Measurements from ENCODE around the gene MYO5B. TPM values are rescaled to one million over a fixed set of nuclear protein-coding genes. Genes with fewer than 3 reads are reported as not detected.
"Not testable (repeated sequence)": the region's sequence is repeated elsewhere in the genome, so short reads cannot be mapped to it uniquely, and the experiment has no call there.

The MYO5B gene
- polyA plus RNA-seq, 2 donors: 35.3 to 38.5 TPM

DNA sequence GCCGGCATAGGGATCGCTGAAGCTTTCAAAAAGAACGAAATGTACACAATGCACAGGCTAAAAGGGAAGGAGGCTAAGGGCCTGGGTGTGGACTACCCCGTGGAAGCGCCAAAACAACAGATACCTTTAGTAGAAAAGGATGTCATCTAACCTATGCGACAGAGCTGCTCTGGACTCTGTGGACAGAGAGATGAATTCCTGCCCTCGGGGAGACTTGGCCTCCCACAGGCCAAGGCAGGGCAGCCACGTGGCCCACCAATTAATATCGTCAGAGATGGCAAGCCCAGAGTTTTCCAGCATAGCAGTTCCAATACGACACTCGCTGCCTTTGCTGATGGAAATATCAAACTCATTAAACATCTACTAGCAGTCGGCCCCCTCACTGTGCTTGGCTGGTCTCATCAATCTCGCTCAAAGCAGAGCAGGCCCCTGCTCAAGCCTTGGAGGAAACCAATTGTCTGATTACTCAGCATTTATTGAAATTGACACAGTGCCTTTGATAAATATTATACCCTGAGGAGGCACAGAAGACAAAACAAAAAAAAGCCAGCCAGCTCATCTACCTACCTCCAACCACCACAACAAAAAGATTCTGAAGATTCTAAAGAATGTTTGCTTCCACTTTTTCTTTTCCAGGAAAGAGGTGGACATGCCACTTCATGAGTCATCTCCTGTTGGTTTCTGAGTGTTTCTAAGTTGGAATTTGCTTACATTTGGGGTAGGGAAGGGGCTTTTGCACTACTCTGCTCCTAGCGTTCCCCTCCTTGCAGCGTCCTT, 302.6 kb downstream of the MYO5B start:
- no peaks in the 10 kb centered on the region for H3K9me3 ChIP-seq (ENCODE audit: control insufficient read depth in 2 of 2, insufficient read depth in 1 of 2, low read depth in 1 of 2, low read length in 1 of 2)
- WGBS, 2 donors: 64 to 72% methylated on average over 15 of the region's 15 CpGs

DNA sequence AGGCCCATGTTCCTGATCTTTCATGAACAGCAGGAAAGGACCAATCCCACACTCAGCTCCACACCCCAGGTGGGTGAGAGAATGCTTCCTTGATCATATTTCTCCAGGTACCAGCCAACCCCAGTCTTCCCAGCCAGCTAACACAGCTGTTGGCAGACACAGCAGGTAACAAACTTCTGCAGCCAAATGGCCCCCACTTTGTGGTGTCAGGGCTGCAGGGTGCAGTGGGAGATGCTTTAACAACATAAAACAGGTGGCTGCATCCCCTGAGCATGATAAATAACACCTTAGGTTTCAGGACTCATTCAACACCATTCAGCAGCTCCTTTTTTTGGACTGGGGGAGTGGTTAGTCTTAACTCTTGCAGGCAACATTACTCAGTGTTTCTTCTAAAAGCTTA, 304.9 kb downstream of the MYO5B start:
- Histone ChIP-seq H3K4me1 (ENCODE audit: control insufficient read depth in 2 of 2, insufficient read depth in 2 of 2, low read length in 1 of 2) (peaks cover 0 to 4% of the 10 kb centered on the region in 2 donors), H3K27me3 (ENCODE audit: control insufficient read depth in 1 of 2, insufficient read depth in 2 of 2, low read length in 2 of 2) (no peaks in the 10 kb centered on the region), H3K27ac (ENCODE audit: low read depth in 2 of 2, low read length in 1 of 2) (no peak overlapping the region), H3K36me3 (ENCODE audit: control insufficient read depth in 2 of 2, insufficient read depth in 2 of 2, low read length in 1 of 2) (peaks cover 0 to 7% of the 10 kb centered on the region in 2 donors), H3K4me3 (ENCODE audit: low read depth in 1 of 2, low read length in 2 of 2) (no peak overlapping the region), H3K9me3 (ENCODE audit: control insufficient read depth in 2 of 2, insufficient read depth in 1 of 2, low read depth in 1 of 2, low read length in 1 of 2) (no peaks in the 10 kb centered on the region)

More for the DNA sequence above, 302.6 kb downstream of the MYO5B start:
- Histone ChIP-seq H3K27me3 (ENCODE audit: control insufficient read depth in 1 of 2, insufficient read depth in 2 of 2, low read length in 2 of 2) (no peaks in the 10 kb centered on the region), H3K27ac (ENCODE audit: low read depth in 2 of 2, low read length in 1 of 2) (no peak overlapping the region), H3K36me3 (ENCODE audit: control insufficient read depth in 2 of 2, insufficient read depth in 2 of 2, low read length in 1 of 2) (peaks cover 0 to 7% of the 10 kb centered on the region in 2 donors), H3K4me1 (ENCODE audit: control insufficient read depth in 2 of 2, insufficient read depth in 2 of 2, low read length in 1 of 2) (peaks cover 0 to 4% of the 10 kb centered on the region in 2 donors), H3K4me3 (ENCODE audit: low read depth in 1 of 2, low read length in 2 of 2) (no peak overlapping the region)

DNA sequence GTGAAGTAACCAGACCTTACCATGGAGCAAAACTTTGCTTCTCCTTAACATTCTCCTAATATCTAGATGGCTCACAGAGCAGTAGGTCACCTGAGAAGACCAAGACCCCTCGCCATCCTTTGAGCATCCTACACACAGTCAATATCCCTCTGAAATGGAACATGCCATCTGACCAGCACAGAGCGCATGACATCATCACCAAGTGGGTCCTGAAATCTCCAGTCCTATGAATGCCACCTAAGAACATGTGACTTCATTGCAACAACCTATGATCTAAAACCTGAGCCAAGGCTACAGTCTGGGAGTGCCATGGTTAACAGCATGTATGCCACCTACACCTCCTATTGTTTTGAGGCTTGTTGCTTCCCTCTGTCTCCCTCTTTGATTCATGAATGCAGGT, 305.4 kb downstream of the MYO5B start:
- not testable (repeated sequence) for H3K36me3 ChIP-seq (ENCODE audit: control insufficient read depth in 2 of 2, insufficient read depth in 2 of 2, low read length in 1 of 2); H3K4me1 ChIP-seq (ENCODE audit: control insufficient read depth in 2 of 2, insufficient read depth in 2 of 2, low read length in 1 of 2); H3K27me3 ChIP-seq (ENCODE audit: control insufficient read depth in 1 of 2, insufficient read depth in 2 of 2, low read length in 2 of 2); H3K9me3 ChIP-seq (ENCODE audit: control insufficient read depth in 2 of 2, insufficient read depth in 1 of 2, low read depth in 1 of 2, low read length in 1 of 2); H3K27ac ChIP-seq (ENCODE audit: low read depth in 2 of 2, low read length in 1 of 2); H3K4me3 ChIP-seq (ENCODE audit: low read depth in 1 of 2, low read length in 2 of 2)
- WGBS, 2 donors: 44 to 61% methylated on average over 2 of the region's 2 CpGs

DNA sequence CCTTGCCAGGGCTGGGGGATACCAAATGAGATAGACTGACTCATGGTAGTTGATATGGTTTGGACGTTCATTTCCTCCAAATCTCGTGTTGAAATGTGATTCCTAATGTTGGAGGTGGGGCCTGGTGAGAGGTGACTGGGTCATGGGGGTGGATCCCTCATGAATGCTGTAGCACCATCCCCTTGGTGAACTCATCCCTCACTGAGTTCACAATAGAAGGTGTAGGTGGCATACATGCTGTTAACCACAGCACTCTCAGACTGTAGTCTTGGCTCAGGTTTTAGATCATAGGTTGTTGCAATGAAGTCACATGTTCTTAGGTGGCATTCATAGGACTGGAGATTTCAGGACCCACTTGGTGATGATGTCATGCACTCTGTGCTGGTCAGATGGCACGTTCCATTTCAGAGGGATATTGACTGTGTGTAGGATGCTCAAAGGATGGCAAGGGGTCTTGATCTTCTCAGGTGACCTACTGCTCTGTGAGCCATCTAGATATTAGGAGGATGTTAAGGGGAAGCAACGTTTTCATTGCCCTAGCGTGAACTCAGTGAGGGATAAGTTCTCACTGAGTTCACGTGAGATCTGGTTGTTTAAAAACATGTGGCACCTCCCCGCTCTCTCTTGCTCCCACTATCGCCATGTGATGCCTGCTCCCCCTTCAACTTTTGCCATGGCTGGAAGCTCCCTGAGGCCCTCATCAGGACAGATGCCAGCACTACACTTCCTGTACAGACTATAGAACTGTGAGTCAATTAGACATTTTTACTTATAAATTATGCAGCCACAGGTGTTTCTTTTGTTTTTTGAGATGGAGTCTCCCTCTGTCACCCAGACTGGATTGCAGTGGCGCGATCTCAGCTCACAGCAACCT, 307.8 kb downstream of the MYO5B start:
- H3K4me1 ChIP-seq (ENCODE audit: control insufficient read depth in 2 of 2, insufficient read depth in 2 of 2, low read length in 1 of 2): peaks cover 0 to 4% of the 10 kb centered on the region in 2 donors
- WGBS, 2 donors: 50 to 68% methylated on average over 10 of the region's 10 CpGs

DNA sequence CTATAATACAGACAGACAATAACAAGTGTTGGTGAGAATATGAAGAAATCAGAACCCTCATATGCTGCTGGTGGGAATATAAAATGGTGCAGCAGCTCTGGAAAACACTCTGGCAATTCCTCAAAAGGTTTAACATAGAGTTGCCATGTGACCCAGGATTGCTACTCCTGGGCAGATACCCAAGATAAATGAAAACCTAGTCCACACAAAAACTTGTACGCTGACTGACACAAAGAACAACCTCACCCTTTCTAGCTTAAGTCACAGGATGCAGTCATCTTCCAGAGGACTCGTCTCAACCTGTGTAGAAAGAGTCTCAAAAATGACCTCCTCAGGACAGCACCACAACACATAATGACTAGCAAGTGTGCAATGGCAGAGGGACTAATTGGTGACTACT, 310.0 kb downstream of the MYO5B start:
- Histone ChIP-seq H3K4me3 (ENCODE audit: low read depth in 1 of 2, low read length in 2 of 2) (no peak overlapping the region), H3K9me3 (ENCODE audit: control insufficient read depth in 2 of 2, insufficient read depth in 1 of 2, low read depth in 1 of 2, low read length in 1 of 2) (no peaks in the 10 kb centered on the region), H3K4me1 (ENCODE audit: control insufficient read depth in 2 of 2, insufficient read depth in 2 of 2, low read length in 1 of 2) (no peaks in the 10 kb centered on the region), H3K27ac (ENCODE audit: low read depth in 2 of 2, low read length in 1 of 2) (peak overlapping the region in 1 of 2 donors; percentile 52), H3K36me3 (ENCODE audit: control insufficient read depth in 2 of 2, insufficient read depth in 2 of 2, low read length in 1 of 2) (no peaks in the 10 kb centered on the region), H3K27me3 (ENCODE audit: control insufficient read depth in 1 of 2, insufficient read depth in 2 of 2, low read length in 2 of 2) (no peaks in the 10 kb centered on the region)
- 56% methylated on average over 2 of the region's 2 CpGs for WGBS, 2 donors

More for the DNA sequence above, 307.8 kb downstream of the MYO5B start:
- H3K4me3 ChIP-seq (ENCODE audit: low read depth in 1 of 2, low read length in 2 of 2): no peak overlapping the region
- no peaks in the 10 kb centered on the region for H3K9me3 ChIP-seq (ENCODE audit: control insufficient read depth in 2 of 2, insufficient read depth in 1 of 2, low read depth in 1 of 2, low read length in 1 of 2)
- peaks cover 0 to 2% of the 10 kb centered on the region in 2 donors for H3K36me3 ChIP-seq (ENCODE audit: control insufficient read depth in 2 of 2, insufficient read depth in 2 of 2, low read length in 1 of 2)
- H3K27me3 ChIP-seq (ENCODE audit: control insufficient read depth in 1 of 2, insufficient read depth in 2 of 2, low read length in 2 of 2): no peaks in the 10 kb centered on the region
- no peak overlapping the region for H3K27ac ChIP-seq (ENCODE audit: low read depth in 2 of 2, low read length in 1 of 2)

DNA sequence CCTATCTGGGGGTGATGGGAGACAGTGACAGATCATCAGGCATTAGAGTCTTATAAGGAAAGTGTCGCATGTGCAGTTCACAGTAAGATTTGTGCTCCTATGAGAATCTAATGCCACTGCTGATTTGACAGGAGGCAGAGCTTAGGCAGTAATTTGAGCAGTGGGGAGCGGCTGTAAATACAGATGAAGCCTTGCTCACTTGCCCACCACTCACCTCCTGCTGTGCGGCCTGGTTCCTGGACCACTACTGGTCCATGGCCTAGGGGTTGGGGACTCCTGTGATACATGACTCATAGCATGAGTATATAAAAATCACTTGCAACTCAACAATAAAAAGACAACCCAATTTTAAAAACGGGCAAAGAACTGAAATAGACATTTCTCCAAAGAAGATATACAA, 310.5 kb downstream of the MYO5B start:
- Histone ChIP-seq H3K4me3 (ENCODE audit: low read depth in 1 of 2, low read length in 2 of 2) (no peak overlapping the region), H3K27me3 (ENCODE audit: control insufficient read depth in 1 of 2, insufficient read depth in 2 of 2, low read length in 2 of 2) (no peaks in the 10 kb centered on the region), H3K4me1 (ENCODE audit: control insufficient read depth in 2 of 2, insufficient read depth in 2 of 2, low read length in 1 of 2) (no peaks in the 10 kb centered on the region), H3K27ac (ENCODE audit: low read depth in 2 of 2, low read length in 1 of 2) (no peak overlapping the region), H3K9me3 (ENCODE audit: control insufficient read depth in 2 of 2, insufficient read depth in 1 of 2, low read depth in 1 of 2, low read length in 1 of 2) (no peaks in the 10 kb centered on the region), H3K36me3 (ENCODE audit: control insufficient read depth in 2 of 2, insufficient read depth in 2 of 2, low read length in 1 of 2) (no peaks in the 10 kb centered on the region)
- WGBS, 2 donors: 85 to 93% methylated on average over 4 of the region's 4 CpGs

DNA sequence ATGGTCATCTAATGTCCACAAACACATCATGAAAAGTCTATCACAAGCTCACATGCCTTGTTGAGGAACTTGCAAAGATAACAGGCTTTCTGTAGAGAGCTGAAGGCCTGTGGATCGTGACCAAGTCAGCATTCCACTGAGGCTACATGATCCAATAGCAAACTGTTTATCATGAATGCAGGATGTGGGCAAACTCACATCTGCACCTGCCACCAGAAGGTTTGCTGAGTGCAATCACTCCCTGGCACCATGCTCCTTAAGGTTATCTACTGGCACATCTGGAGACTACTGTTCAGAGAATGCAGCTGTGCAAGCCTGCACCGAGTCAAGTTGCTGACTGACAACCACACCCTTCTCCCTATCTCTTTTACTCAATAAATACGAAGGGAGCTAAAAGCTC, 314.3 kb downstream of the MYO5B start:
- Histone ChIP-seq H3K36me3 (ENCODE audit: control insufficient read depth in 2 of 2, insufficient read depth in 2 of 2, low read length in 1 of 2) (no peaks in the 10 kb centered on the region), H3K27ac (ENCODE audit: low read depth in 2 of 2, low read length in 1 of 2) (no peak overlapping the region), H3K4me3 (ENCODE audit: low read depth in 1 of 2, low read length in 2 of 2) (no peak overlapping the region), H3K27me3 (ENCODE audit: control insufficient read depth in 1 of 2, insufficient read depth in 2 of 2, low read length in 2 of 2) (no peaks in the 10 kb centered on the region), H3K9me3 (ENCODE audit: control insufficient read depth in 2 of 2, insufficient read depth in 1 of 2, low read depth in 1 of 2, low read length in 1 of 2) (no peaks in the 10 kb centered on the region), H3K4me1 (ENCODE audit: control insufficient read depth in 2 of 2, insufficient read depth in 2 of 2, low read length in 1 of 2) (no peaks in the 10 kb centered on the region)
- WGBS, 2 donors: 59 to 68% methylated on average over 3 of the region's 3 CpGs

DNA sequence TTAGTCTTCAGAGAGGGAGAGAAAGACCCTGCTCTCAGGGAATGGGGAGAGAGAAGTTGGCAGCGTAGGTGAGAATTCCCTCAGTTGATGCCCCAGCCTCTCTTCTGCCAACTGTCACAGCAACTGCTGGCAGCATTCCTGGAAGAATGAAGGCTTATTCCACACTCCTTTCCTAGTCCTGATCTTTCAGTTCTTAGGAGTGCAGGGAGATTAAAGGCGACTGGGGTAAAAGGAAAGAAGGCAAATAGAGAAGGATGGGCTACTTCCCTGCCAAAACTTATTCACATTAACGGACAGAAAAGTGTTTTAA, 315.7 kb downstream of the MYO5B start:
- no peaks in the 10 kb centered on the region for H3K27me3 ChIP-seq (ENCODE audit: control insufficient read depth in 1 of 2, insufficient read depth in 2 of 2, low read length in 2 of 2)
- no peak overlapping the region for H3K27ac ChIP-seq (ENCODE audit: low read depth in 2 of 2, low read length in 1 of 2)
- H3K36me3 ChIP-seq (ENCODE audit: control insufficient read depth in 2 of 2, insufficient read depth in 2 of 2, low read length in 1 of 2): peaks cover 0 to 3% of the 10 kb centered on the region in 2 donors
- 62 to 73% methylated on average over 3 of the region's 3 CpGs for WGBS, 2 donors
- H3K4me1 ChIP-seq (ENCODE audit: control insufficient read depth in 2 of 2, insufficient read depth in 2 of 2, low read length in 1 of 2): no peaks in the 10 kb centered on the region
- H3K9me3 ChIP-seq (ENCODE audit: control insufficient read depth in 2 of 2, insufficient read depth in 1 of 2, low read depth in 1 of 2, low read length in 1 of 2): no peaks in the 10 kb centered on the region
- H3K4me3 ChIP-seq (ENCODE audit: low read depth in 1 of 2, low read length in 2 of 2): no peak overlapping the region

DNA sequence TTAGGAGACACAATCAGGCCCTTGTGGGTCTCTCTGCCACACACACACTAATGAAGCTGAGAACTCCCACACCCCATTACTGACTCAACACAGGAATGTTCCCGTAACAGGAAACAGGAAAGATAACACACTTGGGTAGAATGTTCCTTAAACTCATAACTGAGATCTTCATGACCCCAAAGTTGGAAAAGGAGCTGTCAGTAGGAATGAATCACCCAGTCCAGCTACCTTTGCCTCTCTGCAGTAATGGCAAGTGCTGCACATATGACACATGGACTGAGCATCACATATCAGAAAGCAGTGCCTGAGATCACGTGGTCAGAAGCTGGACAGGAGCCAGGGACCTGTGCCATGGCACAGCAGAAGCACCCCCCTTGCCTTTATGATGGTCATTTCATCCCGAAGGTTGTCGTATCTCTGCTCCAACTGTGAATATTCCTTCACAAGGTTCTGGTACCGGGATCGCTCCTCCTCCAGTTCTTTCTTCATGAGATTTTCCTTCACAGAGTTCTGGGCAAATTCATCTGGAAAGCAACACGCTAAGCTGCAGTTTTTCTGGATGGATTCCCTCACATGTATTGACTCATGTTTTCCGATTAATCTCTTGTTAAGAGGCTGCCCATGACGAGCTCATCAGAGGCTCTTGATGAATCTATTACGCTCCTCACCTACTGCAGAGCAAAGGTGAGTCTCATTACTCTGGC, 316.2 kb downstream of the MYO5B start:
- H3K9me3 ChIP-seq (ENCODE audit: control insufficient read depth in 2 of 2, insufficient read depth in 1 of 2, low read depth in 1 of 2, low read length in 1 of 2): no peaks in the 10 kb centered on the region
- H3K27ac ChIP-seq (ENCODE audit: low read depth in 2 of 2, low read length in 1 of 2): no peak overlapping the region
- peaks cover 0 to 3% of the 10 kb centered on the region in 2 donors for H3K36me3 ChIP-seq (ENCODE audit: control insufficient read depth in 2 of 2, insufficient read depth in 2 of 2, low read length in 1 of 2)
- peaks cover 0 to under 1% of the 10 kb centered on the region in 2 donors for H3K4me1 ChIP-seq (ENCODE audit: control insufficient read depth in 2 of 2, insufficient read depth in 2 of 2, low read length in 1 of 2)
- no peaks in the 10 kb centered on the region for H3K27me3 ChIP-seq (ENCODE audit: control insufficient read depth in 1 of 2, insufficient read depth in 2 of 2, low read length in 2 of 2)
- H3K4me3 ChIP-seq (ENCODE audit: low read depth in 1 of 2, low read length in 2 of 2): no peak overlapping the region
- whole genome bisulfite sequencing, 2 donors: 68 to 81% methylated on average over 10 of the region's 10 CpGs
